ENCODE measurements around the gene P3H1. TPM values are rescaled to one million over a fixed set of nuclear protein-coding genes. Genes with fewer than 3 reads are reported as not detected.

Gene P3H1
- total RNA-seq, 1 experiment from 2014 or later, result 84.8 TPM

GRCh38 chr1:42768172-42768571 lies 1.3 kb upstream of the P3H1 start:
- H3K9me3 ChIP-seq (ENCODE audit: control insufficient read depth, insufficient read depth, low read depth, low read length), result no peaks in the 10 kb centered on the region
- POLR2A ChIA-PET, result interaction anchor here (0.6 kb wide), 1 partner anchor 393 kb away, joined by 3 read pairs; no protein-coding TSS in a partner anchor
- no peaks in the 10 kb centered on the region for H3K27me3 ChIP-seq (ENCODE audit: control insufficient read depth, insufficient read depth, low read length)
- TF ChIP-seq TCF7L2 (IDR thresholded peaks at IDR 0.05; ENCODE audit: low read depth, low read length), result no peak
- TF ChIP-seq SIN3A (IDR thresholded peaks at IDR 0.05; ENCODE audit: borderline replicate concordance, insufficient read depth, low read depth, low read length), result no peak
- TF ChIP-seq CTCF (IDR thresholded peaks at IDR 0.05), result no peak
- TF ChIP-seq POLR2AphosphoS5 (IDR thresholded peaks at IDR 0.05; ENCODE audit: low read depth, low read length), result no peak
- TF ChIP-seq REST (IDR thresholded peaks at IDR 0.05; ENCODE audit: insufficient read depth in 1 of 2, low read depth in 2 of 2, low read length in 1 of 2), result no peak
- no peak for ATAC-seq
- intact Hi-C loops (cut with micrococcal nuclease; ENCODE audit: unreplicated experiment), result no loop called here
- in situ Hi-C loops (cut with HindIII; ENCODE audit: low pct_unique_long_range_greater_than_20kb, low sequenced_read_pairs), result no loop called here
- TSS peak; percentile 80 for BruUV-seq (replicated peaks)
- peaks cover 17% of the 10 kb centered on the region for H3K4me1 ChIP-seq (ENCODE audit: control insufficient read depth, insufficient read depth, low read length)
- H3K27ac ChIP-seq (ENCODE audit: low read length), result peak overlapping the region; percentile 88; the same call in 1 of the 2 replicates
- CTCF ChIA-PET, result no interaction called here
- H3K4me3 ChIP-seq (ENCODE audit: low read depth in 2 of 2, low read length in 2 of 2), result peak overlapping the region; percentile 90
- no peak for DNase-seq (ENCODE audit: low read depth, low spot score)
- H3K36me3 ChIP-seq (ENCODE audit: control insufficient read depth, insufficient read depth, low read length), result no peaks in the 10 kb centered on the region; the same call in 1 of the 2 replicates

GRCh38 chr1:42767510-42768000 lies 727 bp upstream of the P3H1 start:
- in situ Hi-C loops (cut with HindIII; ENCODE audit: low pct_unique_long_range_greater_than_20kb, low sequenced_read_pairs), result no loop called here
- H3K4me1 ChIP-seq (ENCODE audit: control insufficient read depth, insufficient read depth, low read length), result peaks cover 17% of the 10 kb centered on the region
- CTCF ChIA-PET, result interaction anchor here (0.6 to 1.0 kb wide), 2 partner anchors 180 to 306 kb away, joined by 3 read pairs; no protein-coding TSS in a partner anchor
- no peak; the same call in 1 of the 2 replicates for TF ChIP-seq SIN3A (IDR thresholded peaks at IDR 0.05; ENCODE audit: borderline replicate concordance, insufficient read depth, low read depth, low read length)
- no peak for TF ChIP-seq REST (IDR thresholded peaks at IDR 0.05; ENCODE audit: insufficient read depth in 1 of 2, low read depth in 2 of 2, low read length in 1 of 2)
- no peak for TF ChIP-seq CTCF (IDR thresholded peaks at IDR 0.05)
- no peak for TF ChIP-seq POLR2AphosphoS5 (IDR thresholded peaks at IDR 0.05; ENCODE audit: low read depth, low read length)
- no peak for TF ChIP-seq TCF7L2 (IDR thresholded peaks at IDR 0.05; ENCODE audit: low read depth, low read length)
- intact Hi-C loops (cut with micrococcal nuclease; ENCODE audit: unreplicated experiment), result no loop called here
- DNase-seq (ENCODE audit: low read depth, low spot score) (no peak), ATAC-seq (peak; percentile 14)
- POLR2A ChIA-PET, result interaction anchor here (0.7 kb wide), 1 partner anchor 732 kb away, joined by 6 read pairs; no protein-coding TSS in a partner anchor
- H3K27ac ChIP-seq (ENCODE audit: low read length), result peak overlapping the region; percentile 88
- peak overlapping the region; percentile 90 for H3K4me3 ChIP-seq (ENCODE audit: low read depth in 2 of 2, low read length in 2 of 2)
- H3K27me3 ChIP-seq (ENCODE audit: control insufficient read depth, insufficient read depth, low read length), result no peaks in the 10 kb centered on the region
- no TSS peak for BruUV-seq (replicated peaks)
- no peaks in the 10 kb centered on the region for H3K9me3 ChIP-seq (ENCODE audit: control insufficient read depth, insufficient read depth, low read depth, low read length)
- H3K36me3 ChIP-seq (ENCODE audit: control insufficient read depth, insufficient read depth, low read length), result no peaks in the 10 kb centered on the region; the same call in 1 of the 2 replicates
